ENCODE data around the gene PCYT2. TPM values are rescaled to one million over a fixed set of nuclear protein-coding genes. Genes with fewer than 3 reads are reported as not detected.

PCYT2 gene
- total RNA-seq, 1 experiment from 2014 or later = 51.5 TPM

DNA sequence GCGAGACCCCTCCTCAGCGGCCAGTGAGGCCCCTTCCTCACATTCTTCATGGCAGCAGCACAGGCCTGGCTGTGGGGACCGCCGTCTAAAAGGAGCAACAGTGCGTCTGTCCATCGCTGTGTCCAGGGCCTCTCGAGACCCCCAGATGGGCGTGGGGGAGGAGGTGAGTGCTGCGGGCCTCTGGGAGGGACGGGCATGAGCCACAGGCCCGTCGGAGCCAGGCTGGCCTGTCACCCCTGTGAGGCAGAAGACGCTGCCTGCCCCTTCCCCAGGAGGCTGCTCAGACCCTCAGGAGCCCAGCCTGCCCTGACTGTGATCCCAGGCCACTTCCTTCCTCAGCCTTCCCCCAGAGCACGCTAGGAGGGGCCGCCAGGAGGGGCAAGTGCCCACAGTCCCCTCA lies 28.0 kb upstream of the PCYT2 start:
- Histone ChIP-seq H3K4me3 (replicated peaks in 1 of 2; ENCODE audit: low read depth in 1 of 2, low read length in 2 of 2) (no peak overlapping the region), H3K4me2 (ENCODE audit: low read length) (no peak overlapping the region), H3K27me3 (ENCODE audit: insufficient read depth, low read length) (no peaks in the 10 kb centered on the region), H3K4me1 (ENCODE audit: control insufficient read depth in 1 of 2, insufficient read depth in 2 of 2, low read length in 2 of 2) (peaks cover 4 to 26% of the 10 kb centered on the region in 2 experiments; a peak in 3 of 4 replicates), H3K79me2 (ENCODE audit: insufficient read depth, low read length) (peaks cover 17% of the 10 kb centered on the region), H2AFZ (ENCODE audit: low read depth, low read length, poor library complexity, severe bottlenecking) (no peak overlapping the region), H4K20me1 (ENCODE audit: insufficient read depth) (no peaks in the 10 kb centered on the region), H3K9ac (ENCODE audit: low read length) (no peak overlapping the region), H3K9me3 (ENCODE audit: control insufficient read depth in 1 of 2, insufficient read depth in 1 of 2, low read depth in 1 of 2, low read length in 2 of 2) (no peaks in the 10 kb centered on the region), H3K9me2 (ENCODE audit: insufficient read depth) (no peaks in the 10 kb centered on the region), H3K36me3 (ENCODE audit: control insufficient read depth in 1 of 2, insufficient read depth in 2 of 2, low read length in 2 of 2) (peaks cover 3 to 17% of the 10 kb centered on the region in 2 experiments; a peak in 2 of 4 replicates), H3K27ac (ENCODE audit: low read depth, low read length) (no peak overlapping the region; the same call in 1 of the 2 replicates)
- ChIA-PET RAD21 (ENCODE audit: low non-redundant PET in 1 of 2, low total read pairs in 2 of 2, uncharacterized antibody in 2 of 2, unreplicated experiment in 2 of 2) (no interaction called here), POLR2A (interaction anchor here (0.9 to 1.5 kb wide), 2 partner anchors 10 to 84 kb away, joined by 3 to 4 read pairs; partner anchors contain the start of genes CENPX and LRRC45), CTCF (no interaction called here)
- DNase-seq (ENCODE audit: low read depth, low spot score) (no peak), ATAC-seq (no peak)
- intact Hi-C loops (cut with micrococcal nuclease) = no loop called here
- TF ChIP-seq REST (IDR thresholded peaks at IDR 0.05; ENCODE audit: low read depth) (no peak), ZFX (IDR thresholded peaks at IDR 0.05) (no peak), CBX3 (IDR thresholded peaks at IDR 0.05; ENCODE audit: low read depth) (no peak), EZH2 (IDR thresholded peaks at IDR 0.05) (no peak), JUND (IDR thresholded peaks at IDR 0.05) (no peak), SIN3A (IDR thresholded peaks at IDR 0.05; ENCODE audit: low read depth) (no peak), CEBPB (IDR thresholded peaks at IDR 0.05; ENCODE audit: low read depth) (no peak), TCF7L2 (IDR thresholded peaks at IDR 0.05; ENCODE audit: borderline replicate concordance, extremely low read depth, insufficient read depth, insufficient read length) (no peak), ZNF274 (IDR thresholded peaks at IDR 0.05; ENCODE audit: low read depth, low read length) (no peak), EGR1 (IDR thresholded peaks at IDR 0.05; ENCODE audit: low read depth) (no peak), ATF3 (IDR thresholded peaks at IDR 0.05) (no peak), SP1 (IDR thresholded peaks at IDR 0.05; ENCODE audit: low read depth) (no peak), EZH2phosphoT487 (IDR thresholded peaks at IDR 0.05; ENCODE audit: borderline replicate concordance) (no peak), CTCF (IDR thresholded peaks at IDR 0.05 in 2 of 3, conservative IDR thresholded peaks at IDR 0.05 in 1 of 3; ENCODE audit: borderline replicate concordance in 1 of 3, insufficient read depth in 1 of 3, low read depth in 2 of 3, low read length in 2 of 3) (no peak), YY1 (IDR thresholded peaks at IDR 0.05; ENCODE audit: extremely low read depth, insufficient replicate concordance, low read depth, low read length) (no peak), SRF (IDR thresholded peaks at IDR 0.05; ENCODE audit: low read depth) (no peak), FOSL1 (IDR thresholded peaks at IDR 0.05; ENCODE audit: low read depth) (no peak), POLR2A (IDR thresholded peaks at IDR 0.05; ENCODE audit: borderline replicate concordance, extremely low read depth, insufficient read depth, insufficient read length) (no peak)
- TF ChIP-seq, protein P1, sequence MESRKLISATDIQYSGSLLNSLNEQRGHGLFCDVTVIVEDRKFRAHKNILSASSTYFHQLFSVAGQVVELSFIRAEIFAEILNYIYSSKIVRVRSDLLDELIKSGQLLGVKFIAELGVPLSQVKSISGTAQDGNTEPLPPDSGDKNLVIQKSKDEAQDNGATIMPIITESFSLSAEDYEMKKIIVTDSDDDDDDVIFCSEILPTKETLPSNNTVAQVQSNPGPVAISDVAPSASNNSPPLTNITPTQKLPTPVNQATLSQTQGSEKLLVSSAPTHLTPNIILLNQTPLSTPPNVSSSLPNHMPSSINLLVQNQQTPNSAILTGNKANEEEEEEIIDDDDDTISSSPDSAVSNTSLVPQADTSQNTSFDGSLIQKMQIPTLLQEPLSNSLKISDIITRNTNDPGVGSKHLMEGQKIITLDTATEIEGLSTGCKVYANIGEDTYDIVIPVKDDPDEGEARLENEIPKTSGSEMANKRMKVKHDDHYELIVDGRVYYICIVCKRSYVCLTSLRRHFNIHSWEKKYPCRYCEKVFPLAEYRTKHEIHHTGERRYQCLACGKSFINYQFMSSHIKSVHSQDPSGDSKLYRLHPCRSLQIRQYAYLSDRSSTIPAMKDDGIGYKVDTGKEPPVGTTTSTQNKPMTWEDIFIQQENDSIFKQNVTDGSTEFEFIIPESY (IDR thresholded peaks at IDR 0.05; ENCODE audit: extremely low read depth, insufficient replicate concordance, low read length) = no peak
- TF ChIP-seq, protein P2, sequence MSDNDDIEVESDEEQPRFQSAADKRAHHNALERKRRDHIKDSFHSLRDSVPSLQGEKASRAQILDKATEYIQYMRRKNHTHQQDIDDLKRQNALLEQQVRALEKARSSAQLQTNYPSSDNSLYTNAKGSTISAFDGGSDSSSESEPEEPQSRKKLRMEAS (IDR thresholded peaks at IDR 0.05) = no peak
- no TSS peak for BruUV-seq (replicated peaks)
